HFFc6 (cell line): Measurements from ENCODE around the gene ENAH. TPM values are rescaled to one million over a fixed set of nuclear protein-coding genes. Genes with fewer than 3 reads are reported as not detected.
"Not testable (repeated sequence)": the region's sequence is repeated elsewhere in the genome, so short reads cannot be mapped to it uniquely, and the experiment has no call there.

Source experiments
- DNase-seq: peaks from one replicate; pipeline ENCODE4 v3.0.0-alpha.2; 2018
- H3K27ac Mint-ChIP-seq: 2 replicates; pipeline ENCODE4 v1.8.0; 2020; ENCODE audit warnings: mild to moderate bottlenecking, mixed read lengths
- H3K27me3 Mint-ChIP-seq: 2 replicates; pipeline ENCODE4 v1.8.0; 2021; ENCODE audit warnings: mild to moderate bottlenecking, moderate library complexity, mixed read lengths; ENCODE audit not compliant: insufficient read depth
- H3K36me3 Mint-ChIP-seq: 2 replicates; pipeline ENCODE4 v1.8.0; 2021; ENCODE audit warnings: low read depth, mixed read lengths
- H3K4me1 Mint-ChIP-seq: 2 replicates; pipeline ENCODE4 v1.8.0; 2020; ENCODE audit warnings: low read depth, mixed read lengths
- H3K4me3 Mint-ChIP-seq: 2 replicates; pipeline ENCODE4 v1.8.0; 2020; ENCODE audit warnings: mild to moderate bottlenecking, moderate library complexity, mixed read lengths
- H3K9me3 Mint-ChIP-seq: 2 replicates; pipeline ENCODE4 v1.8.0; 2020; ENCODE audit warnings: mild to moderate bottlenecking, mixed read lengths
- total RNA-seq, 6 experiments: library from RNA; stranded (reverse); fragmentation: NEBNext Ultra II Directional; extraction: Animal tissue kit (Norgen Biotek cat#: 25700); gene quantifications; 2 replicates in 1 of 6; 3 replicates in 5 of 6; pipeline ENCODE4 v1.2.3, GENCODE V29; 2021
- TF ChIP-seq, protein P1 (sequence below): fragments of 200-600 bp; sonication (generic); IDR thresholded peaks from 2 replicates; pipeline ENCODE4 v1.5.0; 2021; ENCODE audit warnings: antibody characterized with exemption, mild to moderate bottlenecking

The ENAH gene
- total RNA-seq, 6 experiments from 2014 or later: 133 to 171 (median 139) TPM

DNA sequence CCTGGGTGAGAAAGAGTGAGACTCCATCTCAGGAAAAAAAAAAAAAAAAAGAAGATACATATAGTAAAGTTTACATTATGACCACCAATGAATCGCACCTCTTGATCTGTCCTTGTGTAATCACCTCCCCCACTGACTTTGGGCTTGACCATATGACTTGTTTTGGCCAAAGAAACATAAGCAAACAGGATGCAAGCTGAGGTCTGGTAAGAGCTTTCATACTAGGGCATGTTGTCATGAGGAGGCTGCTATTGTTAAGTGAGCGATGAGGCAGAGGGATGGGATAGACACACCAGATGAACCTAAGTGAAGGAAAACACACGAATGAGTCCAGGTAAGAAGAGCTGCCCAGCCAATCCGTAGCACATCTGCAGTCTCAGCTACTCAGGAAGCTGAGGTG, 10.7 kb downstream of the ENAH start:
- no peak overlapping the region for H3K4me3 Mint-ChIP-seq

DNA sequence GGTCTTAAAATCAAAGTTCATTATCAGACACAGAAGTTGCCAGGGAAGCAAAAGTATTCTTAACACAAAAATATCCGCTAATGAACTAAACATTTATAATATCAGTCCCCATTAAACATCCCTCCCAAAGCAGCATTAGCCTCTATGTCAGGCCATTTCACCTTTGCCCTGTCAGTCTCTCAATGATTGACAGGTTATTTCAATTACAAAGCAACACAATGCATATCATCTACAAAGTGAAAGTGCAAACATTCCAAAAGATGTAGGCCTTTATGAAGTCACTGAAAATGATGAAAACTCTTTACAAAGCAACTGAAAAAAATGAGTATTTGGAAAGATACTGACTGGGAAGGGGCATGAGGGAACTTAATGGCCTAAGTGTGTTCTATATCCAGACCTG, 14.1 kb downstream of the ENAH start:
- Mint-ChIP-seq H3K27ac (no peak overlapping the region), H3K4me1 (peaks cover 35% of the 10 kb centered on the region), H3K9me3 (no peaks in the 10 kb centered on the region), H3K4me3 (no peak overlapping the region), H3K27me3 (no peaks in the 10 kb centered on the region), H3K36me3 (peaks cover 33% of the 10 kb centered on the region)
- TF ChIP-seq, protein P1, sequence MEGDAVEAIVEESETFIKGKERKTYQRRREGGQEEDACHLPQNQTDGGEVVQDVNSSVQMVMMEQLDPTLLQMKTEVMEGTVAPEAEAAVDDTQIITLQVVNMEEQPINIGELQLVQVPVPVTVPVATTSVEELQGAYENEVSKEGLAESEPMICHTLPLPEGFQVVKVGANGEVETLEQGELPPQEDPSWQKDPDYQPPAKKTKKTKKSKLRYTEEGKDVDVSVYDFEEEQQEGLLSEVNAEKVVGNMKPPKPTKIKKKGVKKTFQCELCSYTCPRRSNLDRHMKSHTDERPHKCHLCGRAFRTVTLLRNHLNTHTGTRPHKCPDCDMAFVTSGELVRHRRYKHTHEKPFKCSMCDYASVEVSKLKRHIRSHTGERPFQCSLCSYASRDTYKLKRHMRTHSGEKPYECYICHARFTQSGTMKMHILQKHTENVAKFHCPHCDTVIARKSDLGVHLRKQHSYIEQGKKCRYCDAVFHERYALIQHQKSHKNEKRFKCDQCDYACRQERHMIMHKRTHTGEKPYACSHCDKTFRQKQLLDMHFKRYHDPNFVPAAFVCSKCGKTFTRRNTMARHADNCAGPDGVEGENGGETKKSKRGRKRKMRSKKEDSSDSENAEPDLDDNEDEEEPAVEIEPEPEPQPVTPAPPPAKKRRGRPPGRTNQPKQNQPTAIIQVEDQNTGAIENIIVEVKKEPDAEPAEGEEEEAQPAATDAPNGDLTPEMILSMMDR: no peak
- no peak for DNase-seq

More for the DNA sequence above, 10.7 kb downstream of the ENAH start:
- DNase-seq: no peak
- H3K4me1 Mint-ChIP-seq: peaks cover 32% of the 10 kb centered on the region
- no peak overlapping the region; the same call in 1 of the 2 replicates for H3K27ac Mint-ChIP-seq
- peaks cover 38% of the 10 kb centered on the region for H3K36me3 Mint-ChIP-seq
- TF ChIP-seq, protein P1: no peak
- no peaks in the 10 kb centered on the region for H3K9me3 Mint-ChIP-seq
- H3K27me3 Mint-ChIP-seq: no peaks in the 10 kb centered on the region

DNA sequence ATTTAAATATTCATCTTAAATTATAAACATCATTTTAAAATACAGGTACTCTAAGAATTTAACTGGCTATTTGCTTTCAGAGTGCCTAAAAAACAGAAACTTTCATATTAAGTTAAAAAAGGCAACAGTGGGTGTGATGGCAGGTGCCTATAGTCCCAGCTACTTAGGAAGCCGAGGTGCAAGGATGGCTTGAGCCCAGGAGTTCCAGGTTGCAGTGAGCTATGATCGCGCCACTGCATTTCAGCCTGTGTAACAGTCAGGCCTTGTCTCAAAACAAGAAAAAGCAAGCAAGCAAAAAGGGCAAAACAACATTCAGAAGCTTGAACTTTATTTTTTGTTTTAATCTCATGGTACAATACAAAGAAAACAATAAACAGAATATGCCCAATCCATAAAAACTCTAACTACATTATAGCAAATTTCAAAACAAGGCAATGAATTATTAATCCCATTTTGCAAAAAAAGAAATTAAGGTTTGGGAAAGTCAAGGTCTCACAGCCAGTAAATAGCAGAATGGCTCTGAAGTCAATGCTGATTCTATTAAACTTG, 15.2 kb downstream of the ENAH start:
- no peaks in the 10 kb centered on the region for H3K27me3 Mint-ChIP-seq
- TF ChIP-seq, protein P1: no peak
- peaks cover 27% of the 10 kb centered on the region for H3K36me3 Mint-ChIP-seq
- H3K4me1 Mint-ChIP-seq: peaks cover 28% of the 10 kb centered on the region
- H3K4me3 Mint-ChIP-seq: no peak overlapping the region
- no peaks in the 10 kb centered on the region for H3K9me3 Mint-ChIP-seq
- no peak overlapping the region for H3K27ac Mint-ChIP-seq
- no peak for DNase-seq

DNA sequence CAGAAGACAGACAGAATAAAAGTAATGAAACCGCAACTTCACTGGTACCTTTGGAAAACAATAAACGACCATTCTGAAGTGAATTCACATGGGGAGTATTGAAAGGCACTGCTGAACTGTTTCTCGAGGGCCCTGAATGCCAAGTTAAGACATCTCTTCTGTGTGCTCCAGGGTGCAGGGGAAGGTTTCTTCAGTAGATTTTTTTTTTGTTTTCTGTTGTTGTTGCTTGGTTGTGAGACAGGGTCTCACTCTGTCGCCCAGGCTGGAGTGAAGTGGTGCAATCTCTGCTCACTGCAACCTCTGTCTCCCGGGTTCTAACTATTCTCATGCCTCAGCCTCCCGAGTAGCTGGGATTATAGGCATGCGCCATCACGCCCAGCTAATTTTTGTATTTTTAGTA, 15.9 kb downstream of the ENAH start:
- DNase-seq, H3K27me3 Mint-ChIP-seq, H3K4me3 Mint-ChIP-seq, H3K9me3 Mint-ChIP-seq, H3K27ac Mint-ChIP-seq: not testable (repeated sequence)
- Mint-ChIP-seq H3K4me1 (peaks cover 25% of the 10 kb centered on the region), H3K36me3 (peaks cover 23% of the 10 kb centered on the region)

DNA sequence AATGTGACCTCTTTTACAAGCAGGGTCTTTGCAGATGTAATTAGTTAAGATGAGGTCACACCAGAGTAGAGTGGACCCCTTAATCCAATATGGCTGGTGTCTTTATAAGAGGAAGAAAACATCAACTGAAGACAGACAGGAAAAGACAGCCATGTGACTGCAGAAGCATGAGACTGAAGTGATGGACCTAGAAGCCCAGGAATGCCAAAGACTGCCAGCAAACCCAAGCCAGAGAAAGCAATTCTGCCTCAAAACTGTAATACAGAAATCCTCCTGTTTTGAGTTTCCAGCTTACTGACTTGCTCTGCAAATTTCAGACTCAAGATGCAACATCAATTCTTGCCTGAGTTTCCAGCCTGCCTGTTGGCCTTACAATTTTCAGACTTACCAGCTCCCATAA, 17.3 kb downstream of the ENAH start:
- peaks cover 32% of the 10 kb centered on the region for H3K4me1 Mint-ChIP-seq
- H3K9me3 Mint-ChIP-seq: no peaks in the 10 kb centered on the region
- H3K4me3 Mint-ChIP-seq: no peak overlapping the region
- H3K27me3 Mint-ChIP-seq: no peaks in the 10 kb centered on the region
- H3K27ac Mint-ChIP-seq: no peak overlapping the region
- peaks cover 22% of the 10 kb centered on the region for H3K36me3 Mint-ChIP-seq
- TF ChIP-seq, protein P1: no peak
- DNase-seq: no peak

DNA sequence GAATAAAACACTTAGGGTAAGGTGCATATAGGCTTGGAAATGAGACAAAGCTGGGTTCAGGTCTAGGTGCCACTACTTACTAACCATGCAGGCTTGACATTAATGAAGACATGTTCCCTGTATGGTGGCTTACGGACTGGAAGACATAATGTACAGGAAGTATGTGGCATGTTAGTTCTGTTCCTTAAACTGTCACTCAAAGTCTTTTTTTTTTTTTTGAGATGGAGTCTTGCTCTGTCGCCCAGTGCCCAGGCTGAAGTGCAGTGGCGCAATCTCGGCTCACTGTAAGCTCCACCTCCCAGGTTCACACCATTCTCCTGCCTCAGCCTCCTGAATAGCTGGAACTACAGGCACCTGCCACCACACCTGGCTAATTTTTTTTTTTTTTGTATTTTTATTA, 20.1 kb downstream of the ENAH start:
- not testable (repeated sequence) for DNase-seq, H3K27me3 Mint-ChIP-seq, H3K9me3 Mint-ChIP-seq, H3K27ac Mint-ChIP-seq, H3K4me3 Mint-ChIP-seq, H3K36me3 Mint-ChIP-seq
- peaks cover 38% of the 10 kb centered on the region for H3K4me1 Mint-ChIP-seq
